ENCODE measurements around the gene PAX2.

DNA sequence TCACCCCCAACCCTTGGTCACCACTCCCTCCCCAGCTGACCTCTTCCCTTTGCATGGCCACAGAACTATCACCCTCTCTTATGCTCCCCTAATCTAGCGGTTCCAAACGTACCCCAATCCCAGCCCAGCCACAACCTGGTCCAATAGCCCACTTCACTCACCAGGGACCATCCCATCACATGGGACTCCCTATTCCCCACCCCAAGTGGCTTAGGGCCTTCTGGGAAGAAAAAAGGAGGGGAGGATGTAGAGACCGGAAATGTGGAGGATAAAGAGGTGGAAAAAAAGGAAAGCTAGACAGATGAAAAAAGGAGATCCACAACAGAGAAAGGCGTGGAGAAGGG is 30.3 kb upstream of the PAX2 start:
- TF ChIP-seq JUND (IDR thresholded peaks at IDR 0.05; ENCODE audit: low read length) (no peak), CHD2 (IDR thresholded peaks at IDR 0.05; ENCODE audit: low read length) (no peak), NRF1 (IDR thresholded peaks at IDR 0.05; ENCODE audit: low read depth, low read length) (no peak), CEBPB (IDR thresholded peaks at IDR 0.05; ENCODE audit: low read depth, low read length) (no peak), POLR2AphosphoS5 (IDR thresholded peaks at IDR 0.05; ENCODE audit: low read depth, low read length) (no peak), RFX5 (IDR thresholded peaks at IDR 0.05; ENCODE audit: borderline replicate concordance, low read depth, low read length) (no peak), SP1 (IDR thresholded peaks at IDR 0.05; ENCODE audit: low read depth, low read length) (no peak), SP4 (IDR thresholded peaks at IDR 0.05; ENCODE audit: low read length) (no peak)
- TF ChIP-seq, protein P1, sequence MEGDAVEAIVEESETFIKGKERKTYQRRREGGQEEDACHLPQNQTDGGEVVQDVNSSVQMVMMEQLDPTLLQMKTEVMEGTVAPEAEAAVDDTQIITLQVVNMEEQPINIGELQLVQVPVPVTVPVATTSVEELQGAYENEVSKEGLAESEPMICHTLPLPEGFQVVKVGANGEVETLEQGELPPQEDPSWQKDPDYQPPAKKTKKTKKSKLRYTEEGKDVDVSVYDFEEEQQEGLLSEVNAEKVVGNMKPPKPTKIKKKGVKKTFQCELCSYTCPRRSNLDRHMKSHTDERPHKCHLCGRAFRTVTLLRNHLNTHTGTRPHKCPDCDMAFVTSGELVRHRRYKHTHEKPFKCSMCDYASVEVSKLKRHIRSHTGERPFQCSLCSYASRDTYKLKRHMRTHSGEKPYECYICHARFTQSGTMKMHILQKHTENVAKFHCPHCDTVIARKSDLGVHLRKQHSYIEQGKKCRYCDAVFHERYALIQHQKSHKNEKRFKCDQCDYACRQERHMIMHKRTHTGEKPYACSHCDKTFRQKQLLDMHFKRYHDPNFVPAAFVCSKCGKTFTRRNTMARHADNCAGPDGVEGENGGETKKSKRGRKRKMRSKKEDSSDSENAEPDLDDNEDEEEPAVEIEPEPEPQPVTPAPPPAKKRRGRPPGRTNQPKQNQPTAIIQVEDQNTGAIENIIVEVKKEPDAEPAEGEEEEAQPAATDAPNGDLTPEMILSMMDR (IDR thresholded peaks at IDR 0.05; ENCODE audit: control extremely low read depth in 1 of 3, insufficient read depth in 1 of 3, low read depth in 1 of 3, low read length in 3 of 3): no peak
- TF ChIP-seq, protein P2, sequence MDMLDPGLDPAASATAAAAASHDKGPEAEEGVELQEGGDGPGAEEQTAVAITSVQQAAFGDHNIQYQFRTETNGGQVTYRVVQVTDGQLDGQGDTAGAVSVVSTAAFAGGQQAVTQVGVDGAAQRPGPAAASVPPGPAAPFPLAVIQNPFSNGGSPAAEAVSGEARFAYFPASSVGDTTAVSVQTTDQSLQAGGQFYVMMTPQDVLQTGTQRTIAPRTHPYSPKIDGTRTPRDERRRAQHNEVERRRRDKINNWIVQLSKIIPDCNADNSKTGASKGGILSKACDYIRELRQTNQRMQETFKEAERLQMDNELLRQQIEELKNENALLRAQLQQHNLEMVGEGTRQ (IDR thresholded peaks at IDR 0.05; ENCODE audit: low read length): no peak
- TF ChIP-seq, protein P3, sequence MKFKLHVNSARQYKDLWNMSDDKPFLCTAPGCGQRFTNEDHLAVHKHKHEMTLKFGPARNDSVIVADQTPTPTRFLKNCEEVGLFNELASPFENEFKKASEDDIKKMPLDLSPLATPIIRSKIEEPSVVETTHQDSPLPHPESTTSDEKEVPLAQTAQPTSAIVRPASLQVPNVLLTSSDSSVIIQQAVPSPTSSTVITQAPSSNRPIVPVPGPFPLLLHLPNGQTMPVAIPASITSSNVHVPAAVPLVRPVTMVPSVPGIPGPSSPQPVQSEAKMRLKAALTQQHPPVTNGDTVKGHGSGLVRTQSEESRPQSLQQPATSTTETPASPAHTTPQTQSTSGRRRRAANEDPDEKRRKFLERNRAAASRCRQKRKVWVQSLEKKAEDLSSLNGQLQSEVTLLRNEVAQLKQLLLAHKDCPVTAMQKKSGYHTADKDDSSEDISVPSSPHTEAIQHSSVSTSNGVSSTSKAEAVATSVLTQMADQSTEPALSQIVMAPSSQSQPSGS (IDR thresholded peaks at IDR 0.05; ENCODE audit: low read length): no peak

Measured in H1 (cell line).